Stimulated activated CD4-positive, alpha-beta T cell treated with anti-CD3 and anti-CD28 coated beads, Interleukin-1b, Interleukin-23, amount 100 ng/mL, for 1 hour (primary cell): ENCODE results near the gene KRT83.
"Not testable (repeated sequence)": the region's sequence is repeated elsewhere in the genome, so short reads cannot be mapped to it uniquely, and the experiment has no call there.

Experiments used
- DNase-seq, 2 donors: peaks; one replicate each; pipeline ENCODE4 v3.0.0-alpha.2; 2020; ENCODE audit warnings: low read depth in 2 of 2

The KRT83 gene

GRCh38 chr12:52332381-52332780, 11.2 kb upstream of the KRT83 start:
- no peak for DNase-seq

- DNase-seq, result no peak
These were observed 10.6 kb upstream of the KRT83 start for GRCh38 chr12:52331833-52332232.

DNA sequence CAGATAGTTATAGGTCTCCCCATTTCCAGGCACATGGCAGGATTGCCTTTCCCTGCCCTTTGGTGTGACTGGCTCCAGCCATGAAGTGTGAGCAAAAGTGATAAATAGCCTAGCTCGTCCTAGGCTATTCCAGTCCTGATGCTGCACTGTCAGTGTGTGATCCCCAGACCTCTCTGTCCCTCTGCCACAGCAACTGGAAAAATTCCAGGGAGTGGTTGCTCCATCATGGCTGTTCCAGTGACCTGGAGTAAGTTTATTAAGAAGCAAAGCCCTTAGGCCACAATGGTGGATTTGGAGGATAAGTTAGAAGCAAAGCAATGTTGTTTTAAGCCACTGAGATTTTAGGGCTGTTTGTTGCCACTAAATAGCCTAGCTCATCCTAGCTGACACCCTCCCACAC, 9.8 kb upstream of the KRT83 start:
- no peak for DNase-seq

GRCh38 chr12:52327830-52328500, 6.8 kb upstream of the KRT83 start:
- DNase-seq, result no peak

- DNase-seq, result peak; percentile 47 to 58
These were observed 6.0 kb upstream of the KRT83 start for GRCh38 chr12:52327052-52327829.

- no peak for DNase-seq
These were observed 2.9 kb upstream of the KRT83 start for GRCh38 chr12:52324153-52324444.

GRCh38 chr12:52323416-52324152, 2.4 kb upstream of the KRT83 start:
- DNase-seq, result no peak

DNA sequence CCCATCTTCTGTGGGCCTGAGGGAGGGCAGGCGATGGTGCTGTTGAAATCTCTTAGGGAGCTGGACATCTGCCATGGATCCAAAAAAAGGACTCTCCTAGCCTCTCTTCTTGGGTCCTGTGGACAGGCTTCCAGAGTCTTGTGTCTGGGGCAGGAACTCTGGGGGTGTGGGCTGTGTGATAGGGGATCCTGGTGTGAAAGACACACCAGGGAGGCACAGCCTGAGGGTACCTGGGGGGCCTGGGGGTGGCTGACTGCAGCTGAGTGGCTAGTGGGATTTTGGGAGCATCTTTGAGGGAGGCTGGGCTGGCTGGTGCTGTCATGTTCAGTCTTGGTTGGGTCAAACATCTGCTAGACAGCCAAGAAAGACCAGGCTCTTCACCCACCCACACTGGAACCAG, 1.8 kb upstream of the KRT83 start:
- DNase-seq, result no peak

DNA sequence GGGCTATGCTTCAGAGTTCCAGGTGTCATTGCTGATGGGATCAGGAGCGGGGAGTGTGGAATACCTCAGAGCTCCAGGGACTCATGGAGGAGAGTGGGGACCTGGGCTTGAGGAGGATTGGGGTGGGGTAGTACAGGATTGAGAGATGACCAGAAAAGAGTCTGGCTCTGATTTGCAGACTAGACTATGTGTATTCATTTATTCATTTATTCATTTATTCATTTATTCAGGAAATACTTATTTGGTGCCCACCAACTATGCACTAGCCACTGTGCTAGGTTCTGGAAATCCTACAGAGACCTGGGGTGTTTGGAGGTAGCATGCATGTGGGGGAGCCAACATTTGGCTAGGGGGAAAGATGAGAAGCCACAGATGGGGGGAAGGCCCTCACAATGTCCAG, 871 bp upstream of the KRT83 start:
- DNase-seq, result no peak

- DNase-seq, result no peak
These were observed 220 bp upstream of the KRT83 start for GRCh38 chr12:52321418-52321817.

DNA sequence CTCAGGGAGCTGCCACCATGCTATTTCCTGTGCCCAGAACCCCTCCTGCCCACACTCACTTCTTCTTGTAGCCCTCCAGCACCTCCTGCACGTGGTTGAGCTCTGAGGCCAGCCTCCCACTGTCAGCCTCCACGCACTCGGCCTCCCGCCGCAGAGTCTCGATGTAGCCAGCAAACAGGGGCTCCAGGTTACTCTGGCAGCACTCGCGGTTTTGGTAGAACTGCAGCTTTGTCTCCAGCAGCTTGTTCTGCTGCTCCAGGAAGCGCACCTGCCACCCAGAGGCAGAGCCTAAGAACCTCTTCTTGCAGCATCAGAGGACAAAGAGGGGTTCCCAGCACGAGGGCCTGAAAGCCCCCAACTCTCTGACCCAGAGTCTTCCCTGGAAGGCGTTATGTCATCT, 2.1 kb downstream of the KRT83 start:
- DNase-seq, result no peak

GRCh38 chr12:52318241-52318990, 2.8 kb downstream of the KRT83 start:
- no peak for DNase-seq

- DNase-seq, result no peak
These were observed 3.6 kb downstream of the KRT83 start for GRCh38 chr12:52317468-52318052.

- DNase-seq, result no peak
These were observed 4.5 kb downstream of the KRT83 start for GRCh38 chr12:52316701-52317100.

GRCh38 chr12:52316290-52316689, 4.9 kb downstream of the KRT83 start:
- no peak for DNase-seq

GRCh38 chr12:52315721-52316120, 5.5 kb downstream of the KRT83 start:
- not testable (repeated sequence) for DNase-seq

GRCh38 chr12:52314511-52314910, 6.7 kb downstream of the KRT83 start:
- DNase-seq, result no peak

DNA sequence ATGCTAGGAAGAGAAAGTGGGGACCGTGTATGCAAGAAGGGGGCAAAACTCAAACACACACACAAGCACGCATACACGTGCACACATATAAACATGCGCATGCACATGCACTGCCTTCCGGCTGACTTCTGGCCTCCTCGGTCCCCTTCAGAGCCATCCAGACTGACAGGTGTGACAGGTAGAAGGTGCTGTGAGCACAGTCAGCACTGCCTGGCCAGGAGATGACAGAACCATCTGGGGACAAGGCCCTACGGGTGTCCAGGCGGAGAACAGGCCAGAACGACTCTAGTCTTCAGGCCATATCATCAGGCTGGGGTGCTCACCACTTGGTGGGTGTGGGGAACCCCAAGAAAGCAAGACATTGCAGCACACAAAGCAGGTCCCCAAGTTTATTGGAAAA, 7.3 kb downstream of the KRT83 start:
- DNase-seq, result no peak

- DNase-seq, result no peak
These were observed 7.7 kb downstream of the KRT83 start for GRCh38 chr12:52313461-52313860.

DNA sequence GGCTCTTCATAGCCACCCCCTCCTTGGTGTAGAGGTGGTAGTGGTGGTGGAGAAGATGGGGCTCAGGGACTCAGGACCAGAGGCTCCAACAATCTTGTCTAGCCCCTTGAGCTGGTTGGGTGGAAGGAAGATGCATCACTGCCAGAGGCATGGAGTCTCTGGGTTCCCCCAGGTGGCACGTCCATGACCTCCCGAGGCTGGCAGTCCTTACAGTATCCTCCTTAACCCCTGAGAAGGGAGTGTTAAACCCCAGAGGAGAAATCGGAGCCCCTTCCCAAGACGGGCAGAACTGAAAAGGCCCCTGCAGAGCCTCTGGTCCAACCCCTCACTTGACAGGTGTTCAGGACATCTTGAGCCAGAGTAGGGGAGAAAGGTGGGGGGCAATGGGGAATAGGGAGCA, 9.1 kb downstream of the KRT83 start:
- DNase-seq, result no peak

GRCh38 chr12:52311285-52311648, 9.9 kb downstream of the KRT83 start:
- DNase-seq, result no peak
